Parathyroid adenoma (tissue), 2 donors: ENCODE measurements around the gene KDELR3.

ENCODE experiments used
- H2AFZ ChIP-seq: fragments of 300-600 bp; sonication (generic); one replicate; pipeline ENCODE4 v1.7.0; 2017; ENCODE audit warnings: antibody characterized with exemption, mild to moderate bottlenecking
- H3K27ac ChIP-seq: fragments of 300-600 bp; sonication (generic); one replicate; pipeline ENCODE4 v1.7.0; 2017
- H3K27me3 ChIP-seq: fragments of 300-600 bp; sonication (generic); one replicate; pipeline ENCODE4 v1.7.0; 2017; ENCODE audit warnings: low read length; ENCODE audit not compliant: control insufficient read depth, insufficient read depth
- H3K36me3 ChIP-seq: fragments of 300-600 bp; sonication (generic); one replicate; pipeline ENCODE4 v1.7.0; 2017; ENCODE audit warnings: low read length; ENCODE audit not compliant: control insufficient read depth, insufficient read depth
- H3K4me1 ChIP-seq: fragments of 300-600 bp; sonication (generic); one replicate; pipeline ENCODE4 v1.7.0; 2017; ENCODE audit warnings: control low read depth
- H3K4me2 ChIP-seq: fragments of 300-600 bp; sonication (generic); one replicate; pipeline ENCODE4 v1.7.0; 2017; ENCODE audit warnings: low read length
- H3K4me3 ChIP-seq: fragments of 300-600 bp; sonication (generic); one replicate; pipeline ENCODE4 v1.7.0; 2017; ENCODE audit warnings: low read depth, low read length
- H3K79me2 ChIP-seq: fragments of 300-600 bp; sonication (generic); one replicate; pipeline ENCODE4 v1.7.0; 2017; ENCODE audit warnings: control low read depth
- H3K9ac ChIP-seq: fragments of 300-600 bp; sonication (generic); one replicate; pipeline ENCODE4 v1.7.0; 2017; ENCODE audit warnings: mild to moderate bottlenecking
- H3K9me3 ChIP-seq: fragments of 300-600 bp; sonication (generic); one replicate; pipeline ENCODE4 v1.7.0; 2017; ENCODE audit warnings: low read length; ENCODE audit not compliant: control insufficient read depth
- TF ChIP-seq, protein P1 (sequence below): fragments of 300-600 bp; sonication (generic); IDR thresholded peaks from one replicate; pipeline ENCODE4 v1.7.0; 2017; ENCODE audit warnings: antibody characterized with exemption, mild to moderate bottlenecking
- donor health status: primary hyperparathyroidism.

Gene KDELR3

DNA sequence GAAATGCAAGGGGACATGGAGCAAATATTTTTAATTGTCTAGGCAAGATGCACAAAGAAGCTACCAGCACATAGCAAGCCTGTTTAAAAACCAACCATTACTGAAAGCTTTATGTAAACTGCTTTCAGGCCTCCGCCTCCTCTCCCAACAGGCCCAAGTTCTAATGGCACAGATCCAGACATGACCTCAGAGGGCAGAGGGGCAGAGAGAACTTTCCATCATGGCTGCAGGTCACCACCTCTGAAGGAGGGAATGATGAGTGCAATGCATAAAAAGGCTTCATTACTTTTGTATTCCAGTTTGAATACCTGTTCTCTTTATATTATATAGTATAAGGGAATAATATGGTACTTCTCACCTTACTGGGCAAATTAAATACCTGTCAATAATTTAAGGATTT lies 23.0 kb downstream of the KDELR3 start:
- H3K36me3 ChIP-seq: peaks cover 4% of the 10 kb centered on the region
- peak overlapping the region; percentile 42 for H3K27ac ChIP-seq
- H3K9me3 ChIP-seq: no peaks in the 10 kb centered on the region
- no peaks in the 10 kb centered on the region for H3K79me2 ChIP-seq
- H3K4me2 ChIP-seq: no peak overlapping the region
- H3K4me3 ChIP-seq: no peak overlapping the region
- no peak overlapping the region for H2AFZ ChIP-seq
- TF ChIP-seq, protein P1, sequence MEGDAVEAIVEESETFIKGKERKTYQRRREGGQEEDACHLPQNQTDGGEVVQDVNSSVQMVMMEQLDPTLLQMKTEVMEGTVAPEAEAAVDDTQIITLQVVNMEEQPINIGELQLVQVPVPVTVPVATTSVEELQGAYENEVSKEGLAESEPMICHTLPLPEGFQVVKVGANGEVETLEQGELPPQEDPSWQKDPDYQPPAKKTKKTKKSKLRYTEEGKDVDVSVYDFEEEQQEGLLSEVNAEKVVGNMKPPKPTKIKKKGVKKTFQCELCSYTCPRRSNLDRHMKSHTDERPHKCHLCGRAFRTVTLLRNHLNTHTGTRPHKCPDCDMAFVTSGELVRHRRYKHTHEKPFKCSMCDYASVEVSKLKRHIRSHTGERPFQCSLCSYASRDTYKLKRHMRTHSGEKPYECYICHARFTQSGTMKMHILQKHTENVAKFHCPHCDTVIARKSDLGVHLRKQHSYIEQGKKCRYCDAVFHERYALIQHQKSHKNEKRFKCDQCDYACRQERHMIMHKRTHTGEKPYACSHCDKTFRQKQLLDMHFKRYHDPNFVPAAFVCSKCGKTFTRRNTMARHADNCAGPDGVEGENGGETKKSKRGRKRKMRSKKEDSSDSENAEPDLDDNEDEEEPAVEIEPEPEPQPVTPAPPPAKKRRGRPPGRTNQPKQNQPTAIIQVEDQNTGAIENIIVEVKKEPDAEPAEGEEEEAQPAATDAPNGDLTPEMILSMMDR: no peak
- no peaks in the 10 kb centered on the region for H3K27me3 ChIP-seq
- no peak overlapping the region for H3K9ac ChIP-seq
- H3K4me1 ChIP-seq: peaks cover 3% of the 10 kb centered on the region

DNA sequence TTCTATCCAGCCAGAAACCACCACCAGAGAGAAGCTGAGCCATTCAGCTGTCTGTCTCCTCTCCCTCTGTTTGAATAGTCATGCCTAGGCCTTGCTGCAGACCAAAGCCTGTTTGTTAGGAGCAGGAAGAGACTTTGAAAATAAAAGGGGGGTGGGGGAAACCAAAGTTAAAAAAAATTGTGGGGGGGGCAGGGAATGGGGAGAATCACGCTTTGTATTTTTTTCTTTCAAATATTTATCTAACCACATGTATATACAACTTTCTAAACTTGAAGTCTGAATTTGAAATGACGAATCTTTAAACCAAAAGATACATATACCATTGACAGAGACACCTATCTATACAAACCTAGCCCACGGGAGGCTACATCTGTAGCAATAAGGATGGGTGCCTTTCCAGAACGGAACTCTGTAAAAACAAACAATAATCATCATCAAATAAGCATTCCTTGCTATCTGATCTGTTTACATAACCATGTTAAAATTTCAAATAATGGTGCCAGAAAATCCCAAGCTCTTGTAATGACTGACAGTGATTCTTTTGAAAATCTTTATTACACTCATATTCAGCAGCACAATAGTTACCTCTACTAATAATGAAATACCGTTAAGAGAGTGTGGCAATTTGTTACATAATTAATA lies 23.9 kb downstream of the KDELR3 start:
- H2AFZ ChIP-seq: no peak overlapping the region
- no peak overlapping the region for H3K4me3 ChIP-seq
- H3K79me2 ChIP-seq: no peaks in the 10 kb centered on the region
- H3K27me3 ChIP-seq: no peaks in the 10 kb centered on the region
- TF ChIP-seq, protein P1: no peak
- H3K27ac ChIP-seq: no peak overlapping the region
- H3K9ac ChIP-seq: no peak overlapping the region
- H3K4me1 ChIP-seq: peaks cover 3% of the 10 kb centered on the region
- H3K4me2 ChIP-seq: no peak overlapping the region
- H3K9me3 ChIP-seq: no peaks in the 10 kb centered on the region
- H3K36me3 ChIP-seq: peaks cover 4% of the 10 kb centered on the region

DNA sequence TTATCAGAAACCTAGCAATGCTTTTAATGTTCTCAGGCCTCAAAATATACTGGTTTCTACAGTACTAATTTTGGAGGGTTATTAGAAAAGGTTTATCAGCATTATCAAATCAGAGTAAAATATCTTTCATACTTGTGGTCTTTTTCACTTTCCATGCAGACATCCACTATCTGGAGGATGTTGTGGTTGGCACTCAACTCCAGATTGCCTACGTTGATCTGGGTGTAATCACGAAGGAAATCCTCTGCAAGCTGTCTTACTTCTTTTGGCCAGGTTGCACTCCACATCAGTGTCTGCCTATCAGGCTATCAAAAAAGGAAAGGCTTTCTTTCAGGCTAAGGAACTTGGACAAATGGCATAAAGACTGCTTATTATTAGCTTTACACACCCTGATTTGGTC lies 26.6 kb downstream of the KDELR3 start:
- Histone ChIP-seq H3K9me3 (no peaks in the 10 kb centered on the region), H3K4me3 (no peak overlapping the region), H3K79me2 (peaks cover 4% of the 10 kb centered on the region), H3K4me2 (no peak overlapping the region), H3K27me3 (no peaks in the 10 kb centered on the region), H3K4me1 (peaks cover 3% of the 10 kb centered on the region), H3K27ac (no peak overlapping the region), H3K9ac (no peak overlapping the region), H2AFZ (no peak overlapping the region), H3K36me3 (peaks cover 4% of the 10 kb centered on the region)
- TF ChIP-seq, protein P1: no peak

DNA sequence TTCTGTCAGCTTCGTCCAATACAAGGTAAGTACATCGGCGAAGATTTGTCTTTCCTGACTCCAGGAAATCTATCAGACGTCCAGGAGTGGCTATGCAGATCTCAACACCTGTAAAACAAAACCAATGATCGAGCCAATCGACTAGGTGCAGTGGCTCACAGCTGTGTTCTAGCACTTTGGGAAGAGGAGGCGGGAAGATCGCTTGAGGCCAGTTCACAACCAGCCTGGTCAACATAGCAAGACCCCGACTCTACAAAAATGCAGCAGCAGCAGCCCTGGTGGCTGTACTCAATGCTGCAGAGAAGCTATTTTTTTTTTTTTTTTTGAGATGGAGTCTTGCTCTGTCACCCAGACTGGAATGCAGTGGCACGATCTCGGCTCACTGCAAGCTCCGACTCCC lies 27.0 kb downstream of the KDELR3 start:
- H3K79me2 ChIP-seq: peaks cover 8% of the 10 kb centered on the region
- H3K27me3 ChIP-seq: no peaks in the 10 kb centered on the region
- no peaks in the 10 kb centered on the region for H3K9me3 ChIP-seq
- H3K9ac ChIP-seq: no peak overlapping the region
- H3K4me1 ChIP-seq: peaks cover 3% of the 10 kb centered on the region
- no peak overlapping the region for H3K27ac ChIP-seq
- TF ChIP-seq, protein P1: no peak
- H3K4me2 ChIP-seq: no peak overlapping the region
- H2AFZ ChIP-seq: no peak overlapping the region
- H3K4me3 ChIP-seq: no peak overlapping the region
- peaks cover 4% of the 10 kb centered on the region for H3K36me3 ChIP-seq

DNA sequence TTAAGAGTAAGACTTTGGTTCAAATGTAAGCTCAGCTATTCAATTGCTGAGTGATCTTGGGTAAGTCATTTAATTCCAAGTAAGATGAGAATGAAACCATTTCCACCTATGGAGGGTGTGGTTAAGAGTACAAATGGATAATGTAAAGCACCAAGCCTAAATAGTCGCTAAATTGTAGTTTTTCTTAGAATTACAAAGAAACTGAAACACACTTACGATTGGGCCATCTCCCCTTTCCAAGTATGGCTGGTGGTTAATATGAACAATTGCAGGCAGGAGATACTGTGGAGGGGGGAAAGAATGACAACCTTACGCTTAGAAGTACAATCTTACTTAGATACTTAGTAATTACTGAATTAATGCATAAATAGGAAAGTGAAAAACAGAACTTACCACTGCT lies 30.0 kb downstream of the KDELR3 start:
- no peak overlapping the region for H2AFZ ChIP-seq
- no peak overlapping the region for H3K4me2 ChIP-seq
- H3K27ac ChIP-seq: no peak overlapping the region
- no peaks in the 10 kb centered on the region for H3K36me3 ChIP-seq
- peaks cover 27% of the 10 kb centered on the region for H3K79me2 ChIP-seq
- TF ChIP-seq, protein P1: no peak
- peaks cover 9% of the 10 kb centered on the region for H3K4me1 ChIP-seq
- no peak overlapping the region for H3K9ac ChIP-seq
- no peaks in the 10 kb centered on the region for H3K27me3 ChIP-seq
- no peaks in the 10 kb centered on the region for H3K9me3 ChIP-seq
- no peak overlapping the region for H3K4me3 ChIP-seq
